HG03103 (cell line): Measurements from ENCODE around the gene BLM.
"Not testable (repeated sequence)": the region's sequence is repeated elsewhere in the genome, so short reads cannot be mapped to it uniquely, and the experiment has no call there.

ENCODE experiments used
- ATAC-seq: cut with Tn5 transposase; IDR thresholded peaks from one replicate; pipeline ENCODE4 v1.9.1; 2021; ENCODE audit warnings: low read depth; ENCODE audit not compliant: unreplicated experiment

The BLM gene

GRCh38 chr15:90729261-90729660 lies 12.1 kb downstream of the BLM start:
- no peak for ATAC-seq

GRCh38 chr15:90730290-90730689 lies 13.1 kb downstream of the BLM start:
- no peak for ATAC-seq

DNA sequence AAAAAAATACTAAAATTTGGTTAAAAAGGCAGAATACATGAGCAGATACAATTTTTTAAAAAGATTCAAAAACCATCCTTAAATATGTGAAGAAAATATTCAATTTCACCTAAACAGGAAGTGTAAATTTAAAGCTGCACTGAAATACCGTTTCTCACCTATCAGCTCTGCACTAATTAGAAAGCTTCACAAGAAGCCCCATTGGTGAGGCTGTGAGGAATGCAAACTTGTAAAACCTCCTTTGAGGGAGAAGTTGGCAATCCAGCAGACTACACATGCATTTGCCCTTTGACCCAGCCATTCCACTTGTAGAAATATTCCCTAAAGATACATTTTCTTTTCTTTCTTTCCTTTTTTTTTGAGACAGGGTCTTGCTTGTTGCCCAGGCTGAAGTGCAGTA lies 18.8 kb downstream of the BLM start:
- no peak for ATAC-seq

- ATAC-seq: not testable (repeated sequence)
These were observed 23.4 kb downstream of the BLM start for GRCh38 chr15:90740545-90740944.

- ATAC-seq: no peak
These were observed 24.9 kb downstream of the BLM start for GRCh38 chr15:90742087-90742486.

GRCh38 chr15:90743407-90743806 lies 26.3 kb downstream of the BLM start:
- ATAC-seq: no peak

DNA sequence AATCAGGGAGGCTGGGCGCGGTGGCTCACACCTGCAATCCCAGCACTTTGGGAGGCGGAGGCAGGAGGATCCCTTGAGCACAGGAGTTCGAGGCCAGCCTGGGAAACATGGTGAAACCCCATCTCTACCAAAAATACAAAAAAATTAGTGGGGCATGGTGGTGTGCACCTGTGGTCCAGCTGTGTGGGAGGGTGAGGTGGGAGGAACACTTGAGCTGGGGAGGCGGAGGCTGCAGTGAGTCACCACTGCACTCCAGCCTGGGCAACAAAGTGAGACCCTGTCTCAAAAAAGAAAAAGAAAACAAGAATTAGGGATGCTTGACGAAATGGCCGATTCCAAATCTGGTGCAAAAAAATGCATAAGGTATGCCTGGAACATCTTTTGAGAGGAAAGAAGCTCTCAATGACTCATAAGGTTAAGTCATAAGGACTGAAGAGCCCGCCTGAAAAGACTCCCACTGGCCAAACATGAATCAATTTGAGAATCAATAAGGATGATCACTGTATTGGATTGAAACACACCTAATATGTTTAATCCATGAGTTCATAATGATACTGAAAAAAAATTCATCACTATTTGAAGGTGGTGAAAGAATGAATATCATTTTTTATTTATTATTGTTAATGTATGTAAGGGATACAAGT lies 27.7 kb downstream of the BLM start:
- ATAC-seq: no peak

- no peak for ATAC-seq
These were observed 32.6 kb downstream of the BLM start for GRCh38 chr15:90749754-90750153.

DNA sequence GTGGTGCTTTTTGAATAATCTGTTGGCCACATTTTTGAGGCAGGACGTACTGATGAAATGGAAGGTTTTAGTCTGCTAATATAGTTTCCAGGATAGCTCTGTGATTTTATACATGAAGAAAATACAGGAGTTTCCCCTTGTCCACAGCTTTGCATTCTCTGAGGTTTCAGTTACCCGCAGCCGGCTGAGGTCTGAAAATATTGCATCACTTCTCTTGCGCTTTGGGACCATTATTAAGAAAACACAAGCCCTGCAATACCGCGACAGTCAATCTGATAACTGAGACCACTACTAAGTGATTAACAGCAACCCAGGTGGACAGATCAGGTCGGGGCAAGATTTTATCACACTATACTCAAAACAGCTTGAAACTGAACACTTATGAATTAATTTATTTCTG lies 33.0 kb downstream of the BLM start:
- ATAC-seq: no peak

GRCh38 chr15:90751300-90751825 lies 34.2 kb downstream of the BLM start:
- ATAC-seq: no peak

DNA sequence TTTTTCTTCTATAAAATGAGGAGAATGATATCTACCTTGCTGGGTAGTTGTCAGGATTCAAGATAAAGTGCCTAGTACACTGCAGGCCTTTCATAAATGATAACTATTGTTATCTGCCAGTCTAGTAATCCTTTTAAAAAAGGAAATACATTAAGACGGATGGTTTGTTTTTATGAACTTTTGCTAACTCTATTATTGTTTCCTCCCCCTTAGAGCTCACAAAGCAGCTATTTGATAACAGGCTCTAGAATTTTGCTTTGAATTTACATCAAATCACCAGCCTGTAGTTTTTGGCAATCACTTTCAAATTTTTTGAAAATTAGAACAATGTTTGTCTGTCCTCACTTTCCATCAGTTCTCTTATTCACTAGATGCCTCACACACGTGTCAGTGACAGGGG lies 39.8 kb downstream of the BLM start:
- ATAC-seq: no peak

- ATAC-seq: no peak
These were observed 40.3 kb downstream of the BLM start for GRCh38 chr15:90757461-90757860.

DNA sequence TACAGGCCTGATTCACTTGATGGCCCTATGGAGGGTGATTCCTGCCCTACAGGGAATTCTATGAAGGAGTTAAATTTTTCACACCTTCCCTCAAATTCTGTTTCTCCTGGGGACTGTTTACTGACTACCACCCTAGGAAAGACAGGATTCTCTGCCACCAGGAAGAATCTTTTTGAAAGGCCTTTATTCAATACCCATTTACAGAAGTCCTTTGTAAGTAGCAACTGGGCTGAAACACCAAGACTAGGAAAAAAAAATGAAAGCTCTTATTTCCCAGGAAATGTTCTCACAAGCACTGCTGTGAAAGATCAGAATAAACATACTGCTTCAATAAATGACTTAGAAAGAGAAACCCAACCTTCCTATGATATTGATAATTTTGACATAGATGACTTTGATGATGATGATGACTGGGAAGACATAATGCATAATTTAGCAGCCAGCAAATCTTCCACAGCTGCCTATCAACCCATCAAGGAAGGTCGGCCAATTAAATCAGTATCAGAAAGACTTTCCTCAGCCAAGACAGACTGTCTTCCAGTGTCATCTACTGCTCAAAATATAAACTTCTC lies 43.6 kb downstream of the BLM start:
- no peak for ATAC-seq

GRCh38 chr15:90761629-90762028 lies 44.5 kb downstream of the BLM start:
- no peak for ATAC-seq

- ATAC-seq: no peak
These were observed 45.0 kb downstream of the BLM start for GRCh38 chr15:90762109-90762508.

DNA sequence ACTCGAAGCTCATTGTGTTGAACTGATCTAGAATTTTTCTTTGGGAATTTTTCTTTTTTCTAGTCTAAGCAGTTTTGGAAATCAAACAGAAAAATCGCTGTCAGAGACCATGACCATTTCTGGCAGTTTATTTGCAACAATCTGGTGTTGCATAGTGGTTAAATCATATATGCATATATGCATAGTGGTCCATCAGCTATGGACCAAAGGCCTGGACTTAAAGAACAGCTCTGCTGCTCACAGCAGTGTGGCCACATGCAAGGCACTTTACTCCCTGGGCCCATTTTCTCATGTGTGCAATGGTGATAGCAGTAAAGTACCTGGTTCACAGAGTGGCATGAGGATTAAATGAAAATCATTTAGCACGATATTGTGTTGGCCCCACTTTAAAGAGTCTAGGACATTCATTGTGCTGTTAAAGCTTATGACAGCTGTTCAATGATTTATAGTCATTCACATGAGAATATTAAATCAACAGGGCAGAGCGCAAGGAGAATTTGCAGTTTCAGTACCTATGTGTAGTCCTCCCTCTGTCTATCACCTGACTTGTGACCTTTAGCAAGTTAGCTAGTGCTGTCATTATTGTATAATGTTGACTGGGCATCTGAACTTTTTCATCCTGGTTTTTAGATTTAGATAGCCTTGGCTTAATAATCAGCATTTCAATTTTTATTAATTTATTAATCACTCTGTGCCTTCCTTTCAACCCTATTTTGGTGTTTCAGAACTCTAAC lies 46.4 kb downstream of the BLM start:
- ATAC-seq: no peak

DNA sequence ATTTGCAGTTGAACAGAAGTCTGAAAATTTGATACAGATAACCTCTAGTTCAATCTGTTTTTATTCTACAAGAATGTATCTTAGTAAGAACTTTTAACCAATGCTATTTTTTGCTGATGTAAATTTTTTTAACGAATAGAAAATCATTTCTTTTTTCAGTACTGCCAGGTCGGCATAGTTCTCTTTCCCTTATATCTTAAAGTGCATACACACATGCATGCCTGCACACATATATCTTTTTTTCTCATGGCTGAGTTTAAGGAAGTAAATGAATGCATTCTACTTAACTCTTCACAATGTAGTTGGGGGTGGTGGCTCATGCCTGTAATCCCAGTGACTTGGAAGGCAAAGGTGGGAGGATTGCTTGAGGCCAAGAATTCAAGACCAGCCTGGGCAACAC lies 48.4 kb downstream of the BLM start:
- no peak for ATAC-seq

DNA sequence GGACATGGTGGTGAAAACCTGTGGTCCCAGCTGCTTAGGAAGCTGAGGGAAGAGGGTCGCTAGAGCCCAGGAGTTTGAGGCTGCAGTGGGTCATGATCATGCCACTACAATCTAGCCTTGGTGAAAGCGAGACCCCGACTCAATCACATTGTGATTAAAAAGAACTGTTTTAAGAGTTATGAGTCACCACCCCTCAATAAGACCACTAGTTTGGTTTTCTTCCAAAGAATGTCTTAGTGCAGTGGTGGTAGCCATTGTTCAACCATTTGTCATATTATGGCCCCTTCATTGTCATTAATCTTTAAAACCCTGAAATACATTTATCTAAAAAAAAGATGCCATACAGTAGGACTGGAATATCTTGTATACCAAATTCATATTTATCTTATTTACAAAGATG lies 48.8 kb downstream of the BLM start:
- no peak for ATAC-seq

GRCh38 chr15:90769375-90769774 lies 52.2 kb downstream of the BLM start:
- no peak for ATAC-seq

DNA sequence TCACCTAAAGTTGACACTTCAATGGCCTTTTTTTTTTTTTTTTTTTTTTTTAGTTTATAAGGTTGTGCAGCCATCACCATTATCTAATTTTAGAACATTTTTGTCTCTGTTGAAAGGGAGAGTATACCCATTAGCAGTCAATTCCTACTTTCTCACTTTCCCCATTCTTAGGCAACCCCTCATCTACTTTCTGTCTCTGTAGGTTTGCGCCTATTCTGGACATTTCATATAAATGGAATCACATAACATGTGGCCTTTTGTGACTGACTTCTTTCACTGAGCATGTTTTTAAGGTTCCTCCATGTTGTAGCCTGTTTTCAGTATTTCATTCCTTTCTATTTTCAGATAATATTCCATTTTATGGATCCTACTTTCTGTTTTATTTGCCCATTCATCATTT lies 56.3 kb downstream of the BLM start:
- no peak for ATAC-seq

DNA sequence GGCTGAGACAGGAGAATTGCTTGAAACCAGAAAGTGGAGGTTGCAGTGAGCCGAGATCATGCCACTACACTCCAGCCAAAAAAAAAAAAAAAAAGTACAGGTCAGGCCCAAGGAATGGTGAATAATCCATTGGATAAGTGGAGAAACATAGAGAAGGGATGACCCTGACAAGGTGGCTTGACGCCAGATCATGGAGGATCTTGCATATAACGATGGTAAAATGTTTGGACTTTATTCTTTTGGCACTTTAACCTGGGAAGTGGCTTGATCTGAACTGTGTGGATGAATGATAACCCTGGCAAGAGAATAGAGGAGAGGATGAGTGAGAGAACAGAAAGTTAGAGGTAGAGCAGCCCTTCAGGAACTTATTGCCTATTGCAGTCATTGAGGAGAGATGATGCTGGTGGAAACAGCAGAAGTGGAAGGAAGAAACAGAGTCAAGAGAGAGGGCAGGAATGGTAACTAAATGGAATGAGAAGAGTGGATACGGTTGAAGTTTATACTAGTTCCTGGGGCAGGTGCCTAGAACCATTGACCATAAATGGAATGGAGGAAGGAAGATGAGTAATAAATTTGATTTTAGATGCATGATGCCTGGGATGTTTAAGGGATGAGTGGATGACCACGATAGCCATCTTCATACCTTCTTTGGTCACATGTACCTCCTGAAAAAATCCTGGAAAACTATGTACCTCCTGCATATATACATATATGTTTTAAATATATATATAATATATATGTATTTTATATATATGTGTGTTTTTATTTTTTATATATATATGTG lies 57.8 kb downstream of the BLM start:
- ATAC-seq: no peak
